ENCODE data around the gene CD82. TPM values are rescaled to one million over a fixed set of nuclear protein-coding genes. Genes with fewer than 3 reads are reported as not detected.

The CD82 gene
- polyA plus RNA-seq, 1 of the 3 experiments (the other 2 are of a cell fraction): 39.2 TPM

- Histone ChIP-seq H3K9ac (no peak overlapping the region), H3K4me1 (ENCODE audit: control insufficient read depth in 1 of 2, insufficient read depth in 2 of 2, low read depth in 1 of 2, low read length in 1 of 2) (no peaks in the 10 kb centered on the region; a peak in 1 of 4 replicates), H3K27me3 (ENCODE audit: insufficient read depth) (no peaks in the 10 kb centered on the region), H3K36me3 (replicated peaks in 1 of 2; ENCODE audit: control insufficient read depth in 1 of 2, insufficient read depth in 2 of 2, low read length in 1 of 2) (no peaks in the 10 kb centered on the region), H4K20me1 (ENCODE audit: insufficient read depth) (no peaks in the 10 kb centered on the region), H3F3A (replicated peaks; ENCODE audit: insufficient read depth) (no peaks in the 10 kb centered on the region), H3K9me3 (no peaks in the 10 kb centered on the region), H3K79me2 (ENCODE audit: insufficient read depth) (no peaks in the 10 kb centered on the region), H3K4me3 (ENCODE audit: low read depth in 2 of 2, low read length in 1 of 2) (no peak overlapping the region), H2AFZ (ENCODE audit: low read depth) (no peak overlapping the region), H3K27ac (ENCODE audit: low read depth in 2 of 2, low read length in 1 of 2) (no peak overlapping the region), H3K9me2 (no peaks in the 10 kb centered on the region), H3K4me2 (no peak overlapping the region)
- CTCF ChIA-PET: interaction anchor here (0.6 to 11.7 kb wide), 8 partner anchors 8 to 438 kb away, joined by 3 to 148 read pairs (median 4); partner anchors contain the start of gene EXT2
- 61% methylated on average over 8 of the region's 8 CpGs for WGBS (ENCODE audit: low lambda C conversion rate)
- TF ChIP-seq NRF1 (IDR thresholded peaks at IDR 0.05; ENCODE audit: low read depth, low read length) (no peak), USF1 (IDR thresholded peaks at IDR 0.05; ENCODE audit: borderline replicate concordance, low read depth) (no peak), NFIC (IDR thresholded peaks at IDR 0.05; ENCODE audit: borderline replicate concordance) (no peak), ELF1 (IDR thresholded peaks at IDR 0.05) (no peak), SMC3 (IDR thresholded peaks at IDR 0.05; ENCODE audit: low read depth, low read length) (no peak), RCOR1 (IDR thresholded peaks at IDR 0.05; ENCODE audit: low read length) (no peak), CTCF (IDR thresholded peaks at IDR 0.05) (no peak), EZH2phosphoT487 (IDR thresholded peaks at IDR 0.05; ENCODE audit: borderline replicate concordance, low read depth) (no peak), PBX3 (IDR thresholded peaks at IDR 0.05) (no peak), CHD2 (IDR thresholded peaks at IDR 0.05; ENCODE audit: low read length, partially characterized antibody) (no peak), IRF3 (IDR thresholded peaks at IDR 0.05; ENCODE audit: low read depth, low read length) (no peak), EP300 (IDR thresholded peaks at IDR 0.05; ENCODE audit: borderline replicate concordance in 1 of 2, low read depth in 1 of 2, low read length in 1 of 2) (no peak), SIN3A (IDR thresholded peaks at IDR 0.05; ENCODE audit: borderline replicate concordance, low read depth, low read length) (no peak), RXRA (IDR thresholded peaks at IDR 0.05; ENCODE audit: borderline replicate concordance, low read depth) (no peak), JUND (IDR thresholded peaks at IDR 0.05) (no peak), FOXM1 (IDR thresholded peaks at IDR 0.05; ENCODE audit: low read depth) (no peak), MEF2A (IDR thresholded peaks at IDR 0.05; ENCODE audit: borderline replicate concordance, low read depth) (no peak), TAF1 (IDR thresholded peaks at IDR 0.05; ENCODE audit: borderline replicate concordance, low read depth, low read length) (no peak)
- no peak for DNase-seq
- POLR2A ChIA-PET: interaction anchor here (0.6 kb wide), 1 partner anchor 436 kb away, joined by 3 read pairs; the partner anchor contains the start of gene EXT2
These were observed 33.8 kb upstream of the CD82 start for GRCh38 chr11:44531636-44532035.
